ENCODE measurements around the gene MICOS13. TPM values are rescaled to one million over a fixed set of nuclear protein-coding genes. Genes with fewer than 3 reads are reported as not detected.

MICOS13 gene, protein sequence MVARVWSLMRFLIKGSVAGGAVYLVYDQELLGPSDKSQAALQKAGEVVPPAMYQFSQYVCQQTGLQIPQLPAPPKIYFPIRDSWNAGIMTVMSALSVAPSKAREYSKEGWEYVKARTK
- 71.3 and 130 TPM in 2 replicates for total RNA-seq (2014; rRNA removed; shearing (Covaris generic); ENCODE audit: low replicate concordance)

DNA sequence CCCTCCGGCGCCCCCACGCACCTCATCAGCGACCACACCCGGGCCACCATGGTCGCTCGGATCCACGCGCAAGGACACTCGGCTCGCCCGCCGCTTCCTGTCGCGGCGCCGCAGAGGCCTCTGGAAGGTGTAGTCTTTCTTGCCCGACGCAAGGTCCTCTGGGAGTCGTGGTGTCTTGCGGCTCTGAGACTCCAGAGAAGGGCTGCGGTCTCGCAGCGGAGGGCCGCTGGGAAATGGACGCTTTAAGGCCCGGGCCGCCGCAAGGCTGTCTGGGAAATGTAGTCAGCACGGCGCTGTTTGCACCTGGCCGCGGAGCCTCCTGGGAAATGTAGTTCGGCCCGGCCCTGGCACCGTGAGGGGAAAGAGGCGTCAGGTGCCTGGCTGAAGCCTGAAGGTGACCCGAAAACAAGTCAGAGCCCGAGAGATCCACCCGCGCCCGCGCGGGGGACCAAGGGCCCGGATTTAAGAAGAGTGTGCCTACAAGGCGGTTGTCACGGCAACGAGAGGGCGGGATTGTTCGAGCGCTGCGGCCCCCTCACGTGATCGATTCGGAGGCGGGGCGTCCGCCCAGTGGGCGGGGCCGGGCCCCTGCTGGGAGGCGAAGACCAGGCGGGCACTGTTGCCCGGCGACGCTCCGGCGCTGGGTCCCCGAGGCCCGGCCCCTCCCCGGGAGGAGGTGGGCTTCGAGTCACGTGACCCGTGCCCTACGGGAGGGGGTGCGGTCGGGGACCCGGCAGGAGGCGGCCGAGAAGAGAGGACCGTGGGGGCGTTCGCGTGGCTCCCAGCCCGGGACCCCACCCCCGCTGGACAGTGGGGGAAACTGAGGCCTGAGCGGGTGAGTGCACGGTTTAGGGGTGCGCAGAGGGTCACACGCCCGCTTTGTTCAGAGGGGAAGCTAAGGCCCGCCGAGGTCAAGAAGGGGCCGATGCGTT lies at the start of gene MICOS13, which contains the start of gene HSD11B1L:
MICOS13 (minus strand) TSS at position 80 of the 932 bp plus-strand sequence; CDS start at position 50, 30 bp downstream.
HSD11B1L (plus strand) TSS at position 591 of the 932 bp plus-strand sequence. CDS start 3,806 bp downstream, outside the sequence.
- in situ Hi-C loops (cut with HindIII; ENCODE audit: low pct_unique_long_range_greater_than_20kb, low sequenced_read_pairs), result no loop called here
- DNase-seq (ENCODE audit: low read depth), result peak; percentile 99

DNA sequence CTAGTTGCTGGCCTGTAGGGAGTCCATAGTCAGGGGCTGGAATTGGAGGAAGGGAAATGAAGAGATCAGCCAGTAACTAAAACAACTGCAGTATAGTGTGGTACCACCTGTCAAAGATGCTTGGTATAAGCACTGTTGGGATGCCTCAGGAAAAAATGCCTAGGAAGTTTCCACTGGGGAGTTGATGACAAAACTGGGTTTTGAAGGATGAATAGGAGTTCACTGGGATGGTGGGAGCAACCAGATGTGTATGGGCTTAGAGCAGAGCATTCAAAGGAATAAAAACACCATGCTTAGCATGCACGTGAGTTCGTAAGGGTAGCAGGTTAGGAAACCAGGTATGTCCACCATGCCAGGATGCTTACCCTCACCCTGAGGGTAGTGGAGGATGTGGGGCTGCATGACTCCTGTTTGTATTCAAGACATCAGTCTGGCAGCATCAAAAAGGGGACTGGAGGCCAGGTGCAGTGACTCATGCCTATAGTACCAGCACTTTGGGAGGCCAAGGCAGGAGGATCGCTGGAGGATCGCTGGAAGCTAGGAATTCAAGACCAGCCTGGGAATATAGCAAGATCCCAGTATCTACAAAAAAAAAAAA lies 47.2 kb upstream of the MICOS13 start:
- in situ Hi-C loops (cut with HindIII; ENCODE audit: low pct_unique_long_range_greater_than_20kb, low sequenced_read_pairs), result no loop called here
- DNase-seq (ENCODE audit: low read depth), result no peak

GRCh38 chr19:5719961-5720790 lies 39.9 kb upstream of the MICOS13 start, which contains the start of the genes CATSPERD and LONP1:
Gene CATSPERD (plus strand): TSS chr19:5720637. CDS start chr19:5720738, 101 bp downstream.
Gene LONP1 (minus strand): TSS chr19:5720146. CDS start chr19:5720132, 14 bp downstream.
- in situ Hi-C loops (cut with HindIII; ENCODE audit: low pct_unique_long_range_greater_than_20kb, low sequenced_read_pairs), result no loop called here
- DNase-seq (ENCODE audit: low read depth), result peak; percentile 99

GRCh38 chr19:5719274-5719960 lies 39.1 kb upstream of the MICOS13 start:
- in situ Hi-C loops (cut with HindIII; ENCODE audit: low pct_unique_long_range_greater_than_20kb, low sequenced_read_pairs), result no loop called here
- peak; percentile 32 for DNase-seq (ENCODE audit: low read depth)

- in situ Hi-C loops (cut with HindIII; ENCODE audit: low pct_unique_long_range_greater_than_20kb, low sequenced_read_pairs), result no loop called here
- DNase-seq (ENCODE audit: low read depth), result peak; percentile 80
These were observed 38.4 kb upstream of the MICOS13 start for GRCh38 chr19:5718579-5719273.

GRCh38 chr19:5718037-5718578 lies 37.8 kb upstream of the MICOS13 start:
- peak; percentile 22 for DNase-seq (ENCODE audit: low read depth)
- in situ Hi-C loops (cut with HindIII; ENCODE audit: low pct_unique_long_range_greater_than_20kb, low sequenced_read_pairs), result no loop called here

DNA sequence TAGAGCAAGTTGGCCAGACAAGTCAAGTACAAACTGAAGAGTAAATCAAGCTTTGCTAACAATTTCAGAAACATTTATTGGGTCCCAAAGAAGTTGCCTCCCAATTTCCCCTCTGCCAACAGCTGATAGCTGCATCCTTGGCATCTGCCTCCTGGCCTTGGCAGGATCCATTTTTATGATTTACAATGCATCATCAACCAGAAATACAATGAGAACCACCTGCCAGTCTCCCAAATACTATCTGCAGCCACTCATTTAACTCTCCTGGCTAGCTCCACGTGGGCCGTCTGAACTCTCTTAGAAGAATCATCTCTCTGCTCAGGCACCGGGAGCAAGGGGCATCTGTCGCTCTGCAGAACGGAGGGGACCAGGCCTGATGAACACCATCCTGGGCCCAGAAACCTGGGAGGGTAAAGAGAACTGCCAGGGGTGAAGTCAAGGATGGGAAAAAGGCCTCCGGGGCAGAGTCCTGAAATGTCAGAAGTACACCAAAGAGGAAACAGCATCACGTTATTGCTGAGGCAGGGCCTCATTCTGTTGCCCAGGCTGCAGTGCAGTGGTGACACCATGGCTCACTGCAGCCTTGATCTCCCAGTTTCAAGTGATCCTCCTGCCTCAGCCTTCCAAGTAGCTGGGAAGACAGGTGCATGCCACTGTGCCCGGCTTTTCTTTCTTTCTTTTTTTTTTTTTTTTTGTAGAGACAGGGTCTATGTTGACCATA lies 37.1 kb upstream of the MICOS13 start:
- DNase-seq (ENCODE audit: low read depth), result no peak
- in situ Hi-C loops (cut with HindIII; ENCODE audit: low pct_unique_long_range_greater_than_20kb, low sequenced_read_pairs), result no loop called here

DNA sequence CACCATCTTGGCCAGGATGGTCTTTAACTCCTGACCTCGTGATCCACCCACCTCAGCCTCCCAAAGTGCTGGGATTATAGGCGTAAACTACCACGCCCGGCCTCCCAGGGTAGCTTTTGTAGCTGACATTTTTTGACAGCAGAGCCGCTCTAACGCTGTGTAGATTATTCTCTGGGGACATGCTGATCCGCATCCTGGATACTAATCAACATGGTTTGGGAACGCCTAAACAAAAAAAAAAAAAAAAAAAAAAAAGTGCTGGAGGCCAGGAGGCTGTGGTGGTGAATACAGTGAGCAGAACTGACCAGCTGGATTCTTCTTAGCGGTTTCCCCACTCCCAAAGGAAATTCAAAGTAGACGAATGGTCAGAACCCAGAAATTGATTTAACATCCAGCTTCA lies 34.5 kb upstream of the MICOS13 start:
- in situ Hi-C loops (cut with HindIII; ENCODE audit: low pct_unique_long_range_greater_than_20kb, low sequenced_read_pairs), result no loop called here
- DNase-seq (ENCODE audit: low read depth), result no peak

- DNase-seq (ENCODE audit: low read depth), result no peak
- in situ Hi-C loops (cut with HindIII; ENCODE audit: low pct_unique_long_range_greater_than_20kb, low sequenced_read_pairs), result no loop called here
These were observed 32.9 kb upstream of the MICOS13 start for GRCh38 chr19:5713228-5713627.

DNA sequence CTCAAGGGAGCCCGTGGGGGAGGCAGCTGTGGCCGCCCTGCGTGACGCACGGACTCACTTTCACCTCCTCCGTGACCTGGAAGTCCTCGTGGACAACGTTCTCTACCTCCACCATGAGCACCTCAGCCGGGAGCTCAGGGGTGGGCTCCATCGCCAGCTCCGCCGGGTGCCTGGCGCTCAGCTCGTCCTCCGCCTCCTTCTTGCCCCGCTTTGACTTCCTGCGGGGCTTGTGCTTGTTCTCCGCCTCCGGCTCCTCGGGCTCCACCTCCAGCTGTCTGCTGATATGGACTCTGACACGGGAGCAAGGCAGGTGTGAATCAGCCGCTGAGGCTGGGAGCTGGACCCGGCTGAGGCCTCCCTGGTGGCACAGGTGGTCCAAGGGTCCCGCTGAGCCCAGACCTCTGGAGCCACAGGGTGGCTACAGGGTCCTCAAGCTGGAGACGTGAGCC lies 31.4 kb upstream of the MICOS13 start:
- in situ Hi-C loops (cut with HindIII; ENCODE audit: low pct_unique_long_range_greater_than_20kb, low sequenced_read_pairs), result no loop called here

GRCh38 chr19:5711025-5711424 lies 30.7 kb upstream of the MICOS13 start:
- in situ Hi-C loops (cut with HindIII; ENCODE audit: low pct_unique_long_range_greater_than_20kb, low sequenced_read_pairs), result no loop called here
- DNase-seq (ENCODE audit: low read depth), result no peak

More for the DNA sequence above, 31.4 kb upstream of the MICOS13 start:
- DNase-seq (ENCODE audit: low read depth), result no peak

DNA sequence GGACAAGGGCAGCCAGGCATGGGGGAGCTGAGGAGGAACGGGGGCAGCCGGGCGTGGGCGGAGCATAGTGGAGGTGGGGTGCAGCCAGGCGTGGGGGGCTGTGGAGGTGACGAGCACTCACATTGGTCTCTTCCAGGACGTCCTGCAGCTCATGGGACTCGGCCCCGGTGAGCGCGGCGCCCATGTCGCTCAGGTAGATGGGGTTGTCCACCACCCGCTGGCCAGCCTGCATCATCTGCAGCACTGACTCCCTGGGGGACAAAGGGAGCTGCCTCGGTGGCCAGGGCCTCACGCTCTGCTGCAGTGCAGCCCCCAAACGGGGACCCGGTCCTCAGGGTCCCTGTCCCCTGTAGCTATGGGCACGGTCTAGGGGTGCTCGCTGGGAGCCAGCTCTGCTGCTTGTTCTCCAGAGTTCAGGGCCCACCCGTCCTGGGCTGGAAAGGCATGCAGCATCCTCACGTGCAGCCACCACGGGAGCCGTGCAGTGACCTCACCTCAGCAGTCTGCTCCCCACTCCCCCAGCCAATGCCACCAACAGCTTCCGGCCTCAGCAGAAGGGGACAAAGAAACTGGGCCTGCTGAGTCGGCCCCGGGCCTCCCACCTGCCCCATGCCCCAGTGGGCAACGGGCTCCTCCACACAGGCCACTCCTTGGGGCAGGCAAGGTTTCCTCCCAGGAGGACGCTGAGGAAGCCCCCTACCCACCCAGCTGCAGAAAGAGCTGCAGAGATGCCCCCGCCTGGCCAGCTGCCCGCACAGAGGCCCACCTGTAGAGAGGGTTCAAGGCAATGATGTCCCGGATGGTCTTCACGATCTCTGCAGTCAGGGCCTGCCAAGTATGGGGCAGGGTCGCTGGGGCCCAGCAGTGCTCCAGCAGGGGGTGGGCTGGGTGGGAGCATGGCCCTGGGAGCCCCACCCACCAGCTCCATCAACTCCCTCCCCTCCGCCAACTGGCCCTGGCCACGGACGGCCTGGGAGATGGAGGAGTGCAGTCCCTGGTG lies 27.6 kb upstream of the MICOS13 start:
- in situ Hi-C loops (cut with HindIII; ENCODE audit: low pct_unique_long_range_greater_than_20kb, low sequenced_read_pairs), result no loop called here

GRCh38 chr19:5706876-5707573 lies 26.7 kb upstream of the MICOS13 start:
- no peak for DNase-seq (ENCODE audit: low read depth)
- in situ Hi-C loops (cut with HindIII; ENCODE audit: low pct_unique_long_range_greater_than_20kb, low sequenced_read_pairs), result no loop called here

More for the DNA sequence above, 27.6 kb upstream of the MICOS13 start:
- no peak for DNase-seq (ENCODE audit: low read depth)

- DNase-seq (ENCODE audit: low read depth), result no peak
- in situ Hi-C loops (cut with HindIII; ENCODE audit: low pct_unique_long_range_greater_than_20kb, low sequenced_read_pairs), result no loop called here
These were observed 25.2 kb upstream of the MICOS13 start for GRCh38 chr19:5705552-5705951.

Data from Caki2 (cell line).